ENCODE results near the gene DMKN.

DNA sequence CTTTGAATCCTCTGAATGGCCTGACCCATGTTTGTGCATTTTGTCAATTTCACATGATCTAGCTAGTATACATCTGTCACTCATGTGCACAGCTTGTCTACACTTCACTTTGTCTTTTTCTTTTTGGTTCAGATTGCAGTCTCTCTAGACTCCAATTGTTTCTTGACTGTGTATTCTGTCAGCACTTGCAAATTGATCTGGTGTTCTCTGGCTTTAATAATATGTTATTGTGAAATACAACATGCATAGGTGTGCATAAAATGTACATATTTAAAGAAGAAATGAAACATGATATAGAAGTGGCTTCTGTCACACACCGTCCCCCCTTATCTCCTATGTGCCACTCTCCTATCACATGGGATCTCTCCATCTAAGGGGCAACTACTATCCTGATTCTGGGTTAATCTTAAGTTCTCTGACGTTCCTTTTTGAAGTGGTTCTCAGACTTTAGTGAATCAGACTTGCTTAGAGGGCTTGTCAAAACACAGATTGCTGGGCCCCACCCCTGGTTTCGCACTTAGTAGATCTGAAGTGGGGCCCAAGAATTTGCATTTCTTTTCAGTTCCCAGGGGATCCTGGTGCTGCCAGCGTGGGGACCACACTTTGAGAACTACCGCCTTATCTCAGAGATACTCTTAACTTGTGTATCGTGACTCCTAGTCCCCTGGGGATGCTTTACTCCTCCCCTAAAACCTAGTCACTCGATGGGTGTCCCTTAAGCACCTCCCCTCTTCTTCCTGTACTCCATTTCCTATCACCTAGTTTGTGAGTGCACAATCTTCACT, 29.0 kb downstream of the DMKN start:
- no peak for TF ChIP-seq ZNF274 (IDR thresholded peaks at IDR 0.05; ENCODE audit: low read depth, low read length)
- no peak for TF ChIP-seq SUZ12 (IDR thresholded peaks at IDR 0.05; ENCODE audit: extremely low read depth, insufficient read depth, insufficient read length)
- no peak for TF ChIP-seq YY1 (IDR thresholded peaks at IDR 0.05; ENCODE audit: insufficient read depth, insufficient read length)
